Stomach (tissue), 4 donors: Measurements from ENCODE around the gene RNF13.

ENCODE experiments used
- CTCF ChIP-seq, 7 experiments: fragments of 450-650 bp in 4 of 7; fragments of 200-600 bp in 3 of 7; sonication (generic) in 3 of 7; IDR thresholded peaks; one replicate each; pipeline ENCODE4 v1.5.1; 2016 to 2019; ENCODE audit warnings: antibody characterized with exemption in 7 of 7, control low read depth in 2 of 7, mild to moderate bottlenecking in 1 of 7
- EP300 ChIP-seq: sonication (generic); formaldehyde crosslinking; IDR thresholded peaks from one replicate; pipeline ENCODE4 v1.6.1; 2017; ENCODE audit warnings: antibody characterized with exemption
- POLR2A ChIP-seq, 4 donors: fragments of 450-650 bp; IDR thresholded peaks; one replicate each; pipeline ENCODE4 v1.6.1; 2016; ENCODE audit warnings: antibody characterized with exemption in 4 of 4, control low read depth in 2 of 4, mild to moderate bottlenecking in 1 of 4, moderate library complexity in 1 of 4
- POLR2AphosphoS5 ChIP-seq, 3 donors: sonication (generic); formaldehyde crosslinking; IDR thresholded peaks; one replicate each; pipeline ENCODE4 v1.6.1; 2016; ENCODE audit warnings: antibody characterized with exemption in 3 of 3

GRCh38 chr3:149959443-149959842, 146.4 kb downstream of the RNF13 start:
- TF ChIP-seq CTCF (IDR thresholded peaks at IDR 0.05), result no peak
- TF ChIP-seq POLR2AphosphoS5 (IDR thresholded peaks at IDR 0.05), result no peak
- no peak for TF ChIP-seq POLR2A (IDR thresholded peaks at IDR 0.05)
- no peak for TF ChIP-seq EP300
